Caco-2 (cell line): ENCODE results near the gene NCCRP1. TPM values are rescaled to one million over a fixed set of nuclear protein-coding genes. Genes with fewer than 3 reads are reported as not detected.
"Not testable (repeated sequence)": the region's sequence is repeated elsewhere in the genome, so short reads cannot be mapped to it uniquely, and the experiment has no call there.

ENCODE experiments used
- BruUV-seq: library from RNA; stranded (reverse); fragments of 400-500 nt; replicated peaks from 2 replicates; lab custom pipeline; 2021; lab: Mats Ljungman, UMichigan
- CTCF ChIA-PET: fragments of 300-600 bp; sonication (Branson Sonifier 250); formaldehyde crosslinking; loops from one replicate; lab custom pipeline; 2022; ENCODE audit warnings: antibody characterized with exemption; lab: Charles Lee
- POLR2A ChIA-PET: fragments of 300-600 bp; sonication (Branson Sonifier 250); formaldehyde crosslinking; loops from one replicate; lab custom pipeline; 2022; ENCODE audit warnings: antibody characterized with exemption; lab: Charles Lee
- DNase-seq, 2 experiments: peaks; one replicate each; pipeline versions ENCODE4 v3.0.0 to v3.0.0-alpha.2; 2020 to 2022
- H3K27me3 ChIP-seq: replicated peaks from 2 replicates; pipeline ENCODE4 v1.6.0; 2011; ENCODE audit warnings: low read length; ENCODE audit not compliant: control insufficient read depth, insufficient read depth
- H3K36me3 ChIP-seq: 2 replicates; pipeline ENCODE4 v1.5.1; 2011; ENCODE audit warnings: low read length; ENCODE audit not compliant: control insufficient read depth, insufficient read depth
- H3K4me1 ChIP-seq: fragments of 250-450 bp; sonication (Bioruptor Pico); 2 replicates; pipeline ENCODE4 v1.5.1; 2020; ENCODE audit warnings: mild to moderate bottlenecking
- H3K4me3 ChIP-seq: 2 replicates; pipeline ENCODE4 v1.5.1; 2011; ENCODE audit warnings: low read depth, mild to moderate bottlenecking, control low read depth, low read length
- H3K9me3 ChIP-seq: fragments of 250-450 bp; sonication (Bioruptor Pico); 2 replicates; pipeline ENCODE4 v1.5.1; 2020; ENCODE audit warnings: mild to moderate bottlenecking, moderate library complexity
- H3K27ac Mint-ChIP-seq: one replicate; pipeline ENCODE4 v1.8.0; 2022; ENCODE audit warnings: mixed read lengths; ENCODE audit not compliant: unreplicated experiment
- H3K27me3 Mint-ChIP-seq: one replicate; pipeline ENCODE4 v1.8.0; 2022; ENCODE audit warnings: mixed read lengths; ENCODE audit not compliant: insufficient read depth, unreplicated experiment
- H3K36me3 Mint-ChIP-seq: one replicate; pipeline ENCODE4 v1.8.0; 2022; ENCODE audit warnings: mild to moderate bottlenecking, mixed read lengths; ENCODE audit not compliant: insufficient read depth, unreplicated experiment
- H3K4me1 Mint-ChIP-seq: one replicate; pipeline ENCODE4 v1.8.0; 2022; ENCODE audit warnings: low read depth, mixed read lengths; ENCODE audit not compliant: unreplicated experiment
- H3K4me3 Mint-ChIP-seq: one replicate; pipeline ENCODE4 v1.8.0; 2022; ENCODE audit warnings: mild to moderate bottlenecking, moderate library complexity, mixed read lengths; ENCODE audit not compliant: unreplicated experiment
- H3K9me3 Mint-ChIP-seq: one replicate; pipeline ENCODE4 v1.8.0; 2022; ENCODE audit warnings: mixed read lengths; ENCODE audit not compliant: unreplicated experiment
- CTCF ChIP-seq, 2 experiments: fragments of 200-600 bp in 1 of 2; IDR thresholded peaks; 1 replicate in 1 of 2; 2 replicates in 1 of 2; pipeline versions ENCODE4 v1.5.1 to v1.8.0; 2011 to 2022; ENCODE audit warnings: antibody characterized with exemption in 1 of 2, control low read depth in 1 of 2, inconsistent platforms in 1 of 2, low read depth in 1 of 2, low read length in 1 of 2, mild to moderate bottlenecking in 1 of 2, moderate library complexity in 1 of 2; ENCODE audit not compliant: insufficient read depth in 1 of 2, severe bottlenecking in 1 of 2, unreplicated experiment in 1 of 2
- intact Hi-C: fragments of 100-400 bp; cut with micrococcal nuclease; formaldehyde crosslinking; loops from one replicate; pipeline ENCODE4 v1.10.0; 2022; ENCODE audit not compliant: unreplicated experiment
- total RNA-seq: library from RNA; stranded (reverse); gene quantifications from 2 replicates; pipeline ENCODE4 v1.2.3, GENCODE V29; 2022

Gene NCCRP1
- total RNA-seq, 1 experiment from 2014 or later: 0.39 TPM

- peaks cover 11% of the 10 kb centered on the region for H3K4me1 ChIP-seq
- H3K27me3 Mint-ChIP-seq: no peaks in the 10 kb centered on the region
- peaks cover 6% of the 10 kb centered on the region for H3K4me1 Mint-ChIP-seq
- no peaks in the 10 kb centered on the region for H3K27me3 ChIP-seq
- no peak overlapping the region for H3K4me3 ChIP-seq
- BruUV-seq: no TSS peak
- H3K27ac Mint-ChIP-seq: no peak overlapping the region
- CTCF ChIA-PET: no interaction called here
- H3K36me3 Mint-ChIP-seq: peaks cover 2% of the 10 kb centered on the region
- no peaks in the 10 kb centered on the region for H3K9me3 Mint-ChIP-seq
- DNase-seq: no peak
- no peaks in the 10 kb centered on the region for H3K9me3 ChIP-seq
- intact Hi-C loops: no loop called here
- no peaks in the 10 kb centered on the region for H3K36me3 ChIP-seq
- POLR2A ChIA-PET: no interaction called here
- TF ChIP-seq CTCF (IDR thresholded peaks at IDR 0.05; ENCODE audit: insufficient read depth in 1 of 2, low read depth in 1 of 2, low read length in 1 of 2, severe bottlenecking in 1 of 2, unreplicated experiment in 1 of 2): no peak
- H3K4me3 Mint-ChIP-seq: no peak overlapping the region
Observed at GRCh38 chr19:39209196-39209595, 12.4 kb downstream of the NCCRP1 start.

GRCh38 chr19:39211731-39212374 lies 15.1 kb downstream of the NCCRP1 start:
- POLR2A ChIA-PET: interaction anchor here (0.6 kb wide), 1 partner anchor 236 kb away, joined by 14 read pairs; no protein-coding TSS in a partner anchor
- H3K9me3 ChIP-seq: peaks cover 11% of the 10 kb centered on the region
- CTCF ChIA-PET: interaction anchor here (0.7 to 1.3 kb wide), 4 partner anchors 44 to 115 kb away, joined by 3 to 5 read pairs (median 4); no protein-coding TSS in a partner anchor
- H3K4me1 Mint-ChIP-seq: no peaks in the 10 kb centered on the region
- no peaks in the 10 kb centered on the region for H3K27me3 ChIP-seq
- H3K36me3 Mint-ChIP-seq: peaks cover 5% of the 10 kb centered on the region
- peaks cover 5% of the 10 kb centered on the region for H3K9me3 Mint-ChIP-seq
- H3K4me3 ChIP-seq: no peak overlapping the region
- no peaks in the 10 kb centered on the region; the same call in 1 of the 2 replicates for H3K4me1 ChIP-seq
- no TSS peak for BruUV-seq
- TF ChIP-seq CTCF (IDR thresholded peaks at IDR 0.05; ENCODE audit: insufficient read depth in 1 of 2, low read depth in 1 of 2, low read length in 1 of 2, severe bottlenecking in 1 of 2, unreplicated experiment in 1 of 2): no peak
- no peak for DNase-seq
- H3K4me3 Mint-ChIP-seq: no peak overlapping the region
- intact Hi-C loops: loop anchor here (1.0 kb wide), 1 partner anchor 116 kb away; no protein-coding TSS in a partner anchor
- H3K36me3 ChIP-seq: no peaks in the 10 kb centered on the region
- H3K27me3 Mint-ChIP-seq: no peaks in the 10 kb centered on the region
- H3K27ac Mint-ChIP-seq: no peak overlapping the region

GRCh38 chr19:39212375-39212742 lies 15.6 kb downstream of the NCCRP1 start:
- peak; percentile 48 to 67 for DNase-seq
- TF ChIP-seq CTCF (IDR thresholded peaks at IDR 0.05; ENCODE audit: insufficient read depth in 1 of 2, low read depth in 1 of 2, low read length in 1 of 2, severe bottlenecking in 1 of 2, unreplicated experiment in 1 of 2): peak; percentile 39 to 46
- intact Hi-C loops: loop anchor here (1.0 kb wide), 1 partner anchor 116 kb away; no protein-coding TSS in a partner anchor
- Histone ChIP-seq H3K4me1 (no peaks in the 10 kb centered on the region; the same call in 1 of the 2 replicates), H3K4me3 (no peak overlapping the region), H3K27me3 (no peaks in the 10 kb centered on the region), H3K36me3 (no peaks in the 10 kb centered on the region), H3K9me3 (peaks cover 11% of the 10 kb centered on the region)
- Mint-ChIP-seq H3K27ac (no peak overlapping the region), H3K4me3 (no peak overlapping the region), H3K9me3 (peaks cover 10% of the 10 kb centered on the region), H3K36me3 (peaks cover 5% of the 10 kb centered on the region), H3K27me3 (no peaks in the 10 kb centered on the region), H3K4me1 (no peaks in the 10 kb centered on the region)
- BruUV-seq: no TSS peak
- POLR2A ChIA-PET: interaction anchor here (0.6 kb wide), 1 partner anchor 236 kb away, joined by 14 read pairs; no protein-coding TSS in a partner anchor
- CTCF ChIA-PET: interaction anchor here (1.0 to 1.3 kb wide), 3 partner anchors 46 to 115 kb away, joined by 3 to 5 read pairs (median 4); no protein-coding TSS in a partner anchor

- intact Hi-C loops, H3K36me3 ChIP-seq, H3K4me3 Mint-ChIP-seq, H3K27me3 Mint-ChIP-seq, H3K36me3 Mint-ChIP-seq, H3K27me3 ChIP-seq, DNase-seq, BruUV-seq, H3K4me3 ChIP-seq, H3K4me1 Mint-ChIP-seq, H3K27ac Mint-ChIP-seq, CTCF ChIA-PET, H3K4me1 ChIP-seq, POLR2A ChIA-PET: not testable (repeated sequence)
- H3K9me3 ChIP-seq: peaks cover 11% of the 10 kb centered on the region
- H3K9me3 Mint-ChIP-seq: peaks cover 13% of the 10 kb centered on the region
Observed at GRCh38 chr19:39215323-39215722, 18.6 kb downstream of the NCCRP1 start.
